ENCODE results near the gene NEK4. TPM values are rescaled to one million over a fixed set of nuclear protein-coding genes. Genes with fewer than 3 reads are reported as not detected.

NEK4 gene
- total and polyA plus RNA-seq, 4 donors = 5.4 to 28.7 (median 15.4) TPM

GRCh38 chr3:52671676-52672075 lies 99.1 kb downstream of the NEK4 start:
- no peak overlapping the region for H3K27ac ChIP-seq (ENCODE audit: low read depth in 1 of 2, low read length in 2 of 2)
- no peak overlapping the region for H3K4me3 ChIP-seq (ENCODE audit: low read depth in 1 of 3, low read length in 3 of 3)
- TF ChIP-seq MAX (IDR thresholded peaks at IDR 0.05) = no peak
- TF ChIP-seq SP1 (IDR thresholded peaks at IDR 0.05) = no peak
- no peak for TF ChIP-seq NR2F2 (IDR thresholded peaks at IDR 0.05)
- TF ChIP-seq CTCF (IDR thresholded peaks at IDR 0.05; ENCODE audit: low read depth, low read length, missing input control) = no peak
- no peak for TF ChIP-seq HNF4G (IDR thresholded peaks at IDR 0.05)
- TF ChIP-seq HNF4A (conservative IDR thresholded peaks at IDR 0.05) = no peak
- no peak for TF ChIP-seq TAF1 (conservative IDR thresholded peaks at IDR 0.05)
- TF ChIP-seq ZBTB33 (IDR thresholded peaks at IDR 0.05) = no peak
- TF ChIP-seq FOXA1 (IDR thresholded peaks at IDR 0.05) = no peak
- TF ChIP-seq FOXA2 (IDR thresholded peaks at IDR 0.05) = no peak
- no peak for TF ChIP-seq REST (IDR thresholded peaks at IDR 0.05)
- TF ChIP-seq EGR1 (IDR thresholded peaks at IDR 0.05; ENCODE audit: low read depth in 2 of 2) = no peak
- TF ChIP-seq RAD21 (IDR thresholded peaks at IDR 0.05) = no peak
- no peak for TF ChIP-seq JUND (IDR thresholded peaks at IDR 0.05)
- TF ChIP-seq GABPA (IDR thresholded peaks at IDR 0.05 in 1 of 2, conservative IDR thresholded peaks at IDR 0.05 in 1 of 2) = no peak
- no peak for TF ChIP-seq YY1 (IDR thresholded peaks at IDR 0.05)
- H3K9me3 ChIP-seq (ENCODE audit: control insufficient read depth in 4 of 4, low read length in 3 of 4) = no peaks in the 10 kb centered on the region
- no peaks in the 10 kb centered on the region for H3K4me1 ChIP-seq (ENCODE audit: control insufficient read depth in 4 of 4, insufficient read depth in 4 of 4, low read length in 3 of 4)
- 75% methylated on average over 1 of the region's 1 CpG for WGBS
- no peaks in the 10 kb centered on the region for H3K27me3 ChIP-seq (ENCODE audit: control insufficient read depth in 4 of 4, insufficient read depth in 4 of 4, low read length in 3 of 4)
- no peak for DNase-seq (ENCODE audit: low spot score)
- no peak overlapping the region for H3K9ac ChIP-seq (ENCODE audit: low read depth in 1 of 2, low read length in 2 of 2)
- peaks cover 5 to 43% (median 34%) of the 10 kb centered on the region in 4 donors for H3K36me3 ChIP-seq (ENCODE audit: control insufficient read depth in 4 of 4, insufficient read depth in 3 of 4, low read depth in 1 of 4, low read length in 3 of 4)
